SK-N-SH treated with all-trans-retinoic acid at 6 μM for 48 hours (cell line): ENCODE measurements around the gene GGACT.

Source experiments
- GLIS3 ChIP-seq: fragments of 250-450 bp; sonication (Bioruptor Pico); IDR thresholded peaks from 2 replicates; pipeline ENCODE4 v1.5.0; 2020; ENCODE audit warnings: mild to moderate bottlenecking, moderate library complexity
- OSR1 ChIP-seq: fragments of 250-450 bp; sonication (Bioruptor Pico); IDR thresholded peaks from 2 replicates; pipeline ENCODE4 v1.8.0; 2022; ENCODE audit warnings: moderate library complexity, mild to moderate bottlenecking, inconsistent platforms
- ZFP30 ChIP-seq: fragments of 450-650 bp; formaldehyde crosslinking; IDR thresholded peaks from 2 replicates; pipeline ENCODE4 v1.5.0; 2022; ENCODE audit warnings: mild to moderate bottlenecking, moderate library complexity

- TF ChIP-seq ZFP30 (CRISPR knock-in tag) = no peak
- no peak for TF ChIP-seq OSR1 (CRISPR knock-in tag)
- no peak for TF ChIP-seq GLIS3 (CRISPR knock-in tag)
Measured at GRCh38 chr13:100508996-100509395, 79.6 kb downstream of the GGACT start.
